ENCODE measurements around the gene CRACDL.

Gene CRACDL

GRCh38 chr2:98816281-98816680 is 119.7 kb downstream of the CRACDL start:
- Histone ChIP-seq H3K4me3 (ENCODE audit: insufficient read depth, low read length, poor library complexity, severe bottlenecking) (no peak overlapping the region), H4K20me1 (ENCODE audit: low read depth, low read length) (no peaks in the 10 kb centered on the region), H3K79me2 (ENCODE audit: insufficient read depth, low read length) (no peaks in the 10 kb centered on the region), H2AFZ (ENCODE audit: low read depth, low read length, severe bottlenecking) (no peak overlapping the region), H3K9me3 (ENCODE audit: insufficient read depth, low read length) (no peaks in the 10 kb centered on the region), H3F3A (ENCODE audit: insufficient read depth) (no peaks in the 10 kb centered on the region), H3K9me2 (replicated peaks; ENCODE audit: insufficient read depth, low read length) (no peaks in the 10 kb centered on the region), H3K9ac (ENCODE audit: low read length) (no peak overlapping the region), H3K27me3 (ENCODE audit: low read length) (0 out of 2 replicates have a peak, but pooled peaks cover 3% of the 10 kb centered on the region), H3K36me3 (ENCODE audit: low read length) (no peaks in the 10 kb centered on the region), H3K27ac (ENCODE audit: low read depth, low read length) (no peak overlapping the region), H3K4me2 (ENCODE audit: low read depth, low read length, poor library complexity, severe bottlenecking) (no peak overlapping the region)
- TF ChIP-seq EZH2phosphoT487 (conservative IDR thresholded peaks at IDR 0.05; ENCODE audit: low read length) = no peak
- no peak for TF ChIP-seq CTCF (IDR thresholded peaks at IDR 0.05; ENCODE audit: insufficient read depth, low read length, poor library complexity, severe bottlenecking)

GRCh38 chr2:98815795-98816194 is 120.2 kb downstream of the CRACDL start:
- no peaks in the 10 kb centered on the region for H3K9me2 ChIP-seq (replicated peaks; ENCODE audit: insufficient read depth, low read length)
- no peaks in the 10 kb centered on the region for H3K9me3 ChIP-seq (ENCODE audit: insufficient read depth, low read length)
- no peaks in the 10 kb centered on the region for H3F3A ChIP-seq (ENCODE audit: insufficient read depth)
- H3K79me2 ChIP-seq (ENCODE audit: insufficient read depth, low read length) = no peaks in the 10 kb centered on the region
- no peak for TF ChIP-seq CTCF (IDR thresholded peaks at IDR 0.05; ENCODE audit: insufficient read depth, low read length, poor library complexity, severe bottlenecking)
- H3K4me3 ChIP-seq (ENCODE audit: insufficient read depth, low read length, poor library complexity, severe bottlenecking) = no peak overlapping the region
- H3K27me3 ChIP-seq (ENCODE audit: low read length) = 0 out of 2 replicates have a peak, but pooled peaks cover 3% of the 10 kb centered on the region
- H2AFZ ChIP-seq (ENCODE audit: low read depth, low read length, severe bottlenecking) = no peak overlapping the region
- no peak overlapping the region for H3K27ac ChIP-seq (ENCODE audit: low read depth, low read length)
- no peak overlapping the region for H3K4me2 ChIP-seq (ENCODE audit: low read depth, low read length, poor library complexity, severe bottlenecking)
- H4K20me1 ChIP-seq (ENCODE audit: low read depth, low read length) = no peaks in the 10 kb centered on the region
- no peak overlapping the region for H3K9ac ChIP-seq (ENCODE audit: low read length)
- no peaks in the 10 kb centered on the region for H3K36me3 ChIP-seq (ENCODE audit: low read length)

- H3K36me3 ChIP-seq (ENCODE audit: low read length) = no peaks in the 10 kb centered on the region
- no peaks in the 10 kb centered on the region for H3F3A ChIP-seq (ENCODE audit: insufficient read depth)
- H3K9me3 ChIP-seq (ENCODE audit: insufficient read depth, low read length) = no peaks in the 10 kb centered on the region
- H3K79me2 ChIP-seq (ENCODE audit: insufficient read depth, low read length) = no peaks in the 10 kb centered on the region
- H2AFZ ChIP-seq (ENCODE audit: low read depth, low read length, severe bottlenecking) = no peak overlapping the region
- H3K4me2 ChIP-seq (ENCODE audit: low read depth, low read length, poor library complexity, severe bottlenecking) = no peak overlapping the region
- TF ChIP-seq EZH2phosphoT487 (conservative IDR thresholded peaks at IDR 0.05; ENCODE audit: low read length) (no peak), CTCF (IDR thresholded peaks at IDR 0.05; ENCODE audit: insufficient read depth, low read length, poor library complexity, severe bottlenecking) (no peak)
- H3K27me3 ChIP-seq (ENCODE audit: low read length) = 0 out of 2 replicates have a peak, but pooled peaks cover 3% of the 10 kb centered on the region
- H3K9me2 ChIP-seq (replicated peaks; ENCODE audit: insufficient read depth, low read length) = no peaks in the 10 kb centered on the region
- no peak overlapping the region for H3K4me3 ChIP-seq (ENCODE audit: insufficient read depth, low read length, poor library complexity, severe bottlenecking)
- H4K20me1 ChIP-seq (ENCODE audit: low read depth, low read length) = no peaks in the 10 kb centered on the region
- H3K27ac ChIP-seq (ENCODE audit: low read depth, low read length) = no peak overlapping the region
- no peak overlapping the region for H3K9ac ChIP-seq (ENCODE audit: low read length)
These were observed 124.3 kb downstream of the CRACDL start for GRCh38 chr2:98811766-98812165.

- Histone ChIP-seq H3K4me3 (ENCODE audit: insufficient read depth, low read length, poor library complexity, severe bottlenecking) (no peak overlapping the region), H2AFZ (ENCODE audit: low read depth, low read length, severe bottlenecking) (no peak overlapping the region), H3K27me3 (ENCODE audit: low read length) (0 out of 2 replicates have a peak, but pooled peaks cover 3% of the 10 kb centered on the region), H3K9ac (ENCODE audit: low read length) (no peak overlapping the region), H3K4me2 (ENCODE audit: low read depth, low read length, poor library complexity, severe bottlenecking) (no peak overlapping the region), H3K36me3 (ENCODE audit: low read length) (no peaks in the 10 kb centered on the region), H3K9me2 (replicated peaks; ENCODE audit: insufficient read depth, low read length) (no peaks in the 10 kb centered on the region), H3K27ac (ENCODE audit: low read depth, low read length) (no peak overlapping the region), H3K9me3 (ENCODE audit: insufficient read depth, low read length) (no peaks in the 10 kb centered on the region), H3K79me2 (ENCODE audit: insufficient read depth, low read length) (no peaks in the 10 kb centered on the region), H3F3A (ENCODE audit: insufficient read depth) (no peaks in the 10 kb centered on the region), H4K20me1 (ENCODE audit: low read depth, low read length) (no peaks in the 10 kb centered on the region)
- TF ChIP-seq CTCF (IDR thresholded peaks at IDR 0.05; ENCODE audit: insufficient read depth, low read length, poor library complexity, severe bottlenecking) (no peak), EZH2phosphoT487 (conservative IDR thresholded peaks at IDR 0.05; ENCODE audit: low read length) (no peak)
These were observed 125.5 kb downstream of the CRACDL start for GRCh38 chr2:98810588-98810928.
